Adrenal gland (tissue), 5 donors: ENCODE measurements around the gene CYP19A1.

ENCODE experiments used
- POLR2A ChIP-seq, 2 donors: fragments of 450-650 bp; IDR thresholded peaks; one replicate each; pipeline ENCODE4 v1.6.1; 2017; ENCODE audit warnings: antibody characterized with exemption in 2 of 2, mild to moderate bottlenecking in 2 of 2, moderate library complexity in 1 of 2
- TF ChIP-seq, protein P1 (sequence below), 6 experiments: fragments of 450-650 bp in 4 of 6; fragments of 200-600 bp in 2 of 6; sonication (generic) in 1 of 6; IDR thresholded peaks; 1 replicate in 5 of 6; 2 replicates in 1 of 6; pipeline versions ENCODE4 v1.5.1 to v1.8.0; 2016 to 2021; ENCODE audit warnings: antibody characterized with exemption in 6 of 6, mild to moderate bottlenecking in 2 of 6, moderate library complexity in 1 of 6
- donor health status: DM: no; HTN: no; CAD: no.

DNA sequence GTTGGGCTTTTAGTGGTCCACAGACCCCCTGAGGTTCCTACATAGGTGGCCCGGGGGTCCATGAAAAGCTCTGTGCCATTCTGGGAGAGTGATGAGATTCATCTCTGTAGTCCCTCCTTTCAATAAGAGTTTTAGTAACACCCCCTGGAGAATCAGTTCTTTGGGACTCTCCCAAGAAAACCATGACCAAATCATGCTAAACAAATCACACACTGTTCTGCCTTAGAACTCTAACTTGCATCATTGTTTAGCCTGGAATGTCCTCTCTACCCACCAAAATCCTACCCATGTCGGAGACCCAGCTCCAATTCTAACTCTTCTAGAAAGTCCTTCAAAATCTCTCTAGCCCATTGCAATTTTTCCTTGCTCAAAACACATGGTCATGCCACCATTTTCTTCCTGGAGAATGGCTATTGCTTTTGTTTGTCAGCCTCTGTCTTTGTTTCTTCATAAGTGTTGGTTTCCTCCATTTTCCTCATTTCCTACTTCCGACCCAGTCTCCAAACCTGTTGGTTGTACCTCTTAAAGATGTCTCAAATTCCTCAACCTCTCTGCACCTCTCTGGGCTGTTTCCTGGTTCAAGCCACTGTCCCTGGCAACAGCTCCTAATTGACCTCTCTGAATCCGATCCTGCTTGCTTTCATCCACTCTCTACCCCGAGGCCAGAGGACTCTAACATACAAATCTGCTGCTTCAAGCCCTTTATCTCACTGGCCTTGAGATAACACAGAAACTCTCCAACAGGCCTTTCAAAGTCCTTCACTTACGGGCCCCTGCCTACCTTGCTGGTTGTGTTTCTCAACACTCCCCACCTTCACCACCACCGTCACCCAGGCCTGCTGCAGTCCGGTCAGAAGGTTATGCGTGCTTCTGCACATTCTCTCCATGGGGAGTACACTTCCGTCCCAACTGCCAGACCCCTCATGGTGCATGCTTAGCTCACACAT lies 23.7 kb downstream of the CYP19A1 start:
- TF ChIP-seq, protein P1, sequence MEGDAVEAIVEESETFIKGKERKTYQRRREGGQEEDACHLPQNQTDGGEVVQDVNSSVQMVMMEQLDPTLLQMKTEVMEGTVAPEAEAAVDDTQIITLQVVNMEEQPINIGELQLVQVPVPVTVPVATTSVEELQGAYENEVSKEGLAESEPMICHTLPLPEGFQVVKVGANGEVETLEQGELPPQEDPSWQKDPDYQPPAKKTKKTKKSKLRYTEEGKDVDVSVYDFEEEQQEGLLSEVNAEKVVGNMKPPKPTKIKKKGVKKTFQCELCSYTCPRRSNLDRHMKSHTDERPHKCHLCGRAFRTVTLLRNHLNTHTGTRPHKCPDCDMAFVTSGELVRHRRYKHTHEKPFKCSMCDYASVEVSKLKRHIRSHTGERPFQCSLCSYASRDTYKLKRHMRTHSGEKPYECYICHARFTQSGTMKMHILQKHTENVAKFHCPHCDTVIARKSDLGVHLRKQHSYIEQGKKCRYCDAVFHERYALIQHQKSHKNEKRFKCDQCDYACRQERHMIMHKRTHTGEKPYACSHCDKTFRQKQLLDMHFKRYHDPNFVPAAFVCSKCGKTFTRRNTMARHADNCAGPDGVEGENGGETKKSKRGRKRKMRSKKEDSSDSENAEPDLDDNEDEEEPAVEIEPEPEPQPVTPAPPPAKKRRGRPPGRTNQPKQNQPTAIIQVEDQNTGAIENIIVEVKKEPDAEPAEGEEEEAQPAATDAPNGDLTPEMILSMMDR (IDR thresholded peaks at IDR 0.05), result no peak
- no peak for TF ChIP-seq POLR2A (IDR thresholded peaks at IDR 0.05)
